ENCODE measurements around the gene DNAJB6. TPM values are rescaled to one million over a fixed set of nuclear protein-coding genes. Genes with fewer than 3 reads are reported as not detected.
A peak's percentile ranks its signal among the peaks of the same experiment; 100 is the strongest.

The DNAJB6 gene
- total RNA-seq, 1 donor from 2014 or later = 128 TPM

- Mint-ChIP-seq H3K4me3 (no peak overlapping the region), H3K9me3 (no peaks in the 10 kb centered on the region), H3K27me3 (no peaks in the 10 kb centered on the region), H3K27ac (no peak overlapping the region), H3K4me1 (no peaks in the 10 kb centered on the region), H3K36me3 (ENCODE audit: low read depth) (peaks cover 8% of the 10 kb centered on the region)
- DNase-seq = no peak
- intact Hi-C loops (cut with micrococcal nuclease) = no loop called here
Measured at GRCh38 chr7:157419035-157419293, 82.2 kb downstream of the DNAJB6 start.

GRCh38 chr7:157422279-157422678 is 85.5 kb downstream of the DNAJB6 start:
- Mint-ChIP-seq H3K9me3 (no peaks in the 10 kb centered on the region), H3K27me3 (no peaks in the 10 kb centered on the region), H3K27ac (no peak overlapping the region), H3K36me3 (ENCODE audit: low read depth) (peaks cover 1% of the 10 kb centered on the region), H3K4me1 (no peaks in the 10 kb centered on the region), H3K4me3 (no peak overlapping the region)
- no peak for DNase-seq
- intact Hi-C loops (cut with micrococcal nuclease) = no loop called here

DNA sequence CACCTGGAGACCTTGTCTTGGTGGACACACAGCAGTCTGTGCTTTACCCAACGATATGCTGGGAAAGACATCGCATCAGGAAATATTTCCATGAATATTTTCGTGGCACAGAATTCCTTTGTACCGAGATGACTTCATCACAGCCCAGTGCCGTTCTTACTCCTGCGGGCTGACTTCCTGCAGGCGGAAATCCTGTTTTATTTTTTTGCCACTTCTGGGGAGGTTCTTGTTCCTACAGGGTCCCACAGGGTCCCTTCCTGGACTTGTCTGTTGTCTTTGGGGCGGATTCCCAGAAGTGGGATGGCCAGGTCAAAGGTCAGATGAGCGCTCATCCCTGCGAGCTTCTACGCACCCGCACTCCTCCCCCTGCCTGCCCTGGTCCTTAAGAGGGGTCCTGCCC is 86.5 kb downstream of the DNAJB6 start:
- intact Hi-C loops (cut with micrococcal nuclease) = no loop called here
- H3K9me3 Mint-ChIP-seq = no peaks in the 10 kb centered on the region
- H3K36me3 Mint-ChIP-seq (ENCODE audit: low read depth) = peaks cover 1% of the 10 kb centered on the region
- H3K4me1 Mint-ChIP-seq = no peaks in the 10 kb centered on the region
- no peak for DNase-seq
- H3K4me3 Mint-ChIP-seq = no peak overlapping the region
- H3K27me3 Mint-ChIP-seq = no peaks in the 10 kb centered on the region
- H3K27ac Mint-ChIP-seq = no peak overlapping the region

- no peak for DNase-seq
Measured at GRCh38 chr7:157423886-157424565, 87.2 kb downstream of the DNAJB6 start.

GRCh38 chr7:157425137-157425731 is 88.4 kb downstream of the DNAJB6 start:
- no peaks in the 10 kb centered on the region for H3K36me3 Mint-ChIP-seq (ENCODE audit: low read depth)
- H3K4me3 Mint-ChIP-seq = no peak overlapping the region
- H3K27me3 Mint-ChIP-seq = no peaks in the 10 kb centered on the region
- intact Hi-C loops (cut with micrococcal nuclease) = no loop called here
- no peaks in the 10 kb centered on the region for H3K9me3 Mint-ChIP-seq
- no peak for DNase-seq
- no peak overlapping the region for H3K27ac Mint-ChIP-seq
- no peaks in the 10 kb centered on the region for H3K4me1 Mint-ChIP-seq

More at GRCh38 chr7:157423886-157424565, 87.2 kb downstream of the DNAJB6 start:
- no peaks in the 10 kb centered on the region for H3K27me3 Mint-ChIP-seq
- H3K9me3 Mint-ChIP-seq = no peaks in the 10 kb centered on the region
- no peak overlapping the region for H3K4me3 Mint-ChIP-seq
- H3K27ac Mint-ChIP-seq = no peak overlapping the region
- intact Hi-C loops (cut with micrococcal nuclease) = no loop called here
- H3K36me3 Mint-ChIP-seq (ENCODE audit: low read depth) = peaks cover 1% of the 10 kb centered on the region
- no peaks in the 10 kb centered on the region for H3K4me1 Mint-ChIP-seq

DNA sequence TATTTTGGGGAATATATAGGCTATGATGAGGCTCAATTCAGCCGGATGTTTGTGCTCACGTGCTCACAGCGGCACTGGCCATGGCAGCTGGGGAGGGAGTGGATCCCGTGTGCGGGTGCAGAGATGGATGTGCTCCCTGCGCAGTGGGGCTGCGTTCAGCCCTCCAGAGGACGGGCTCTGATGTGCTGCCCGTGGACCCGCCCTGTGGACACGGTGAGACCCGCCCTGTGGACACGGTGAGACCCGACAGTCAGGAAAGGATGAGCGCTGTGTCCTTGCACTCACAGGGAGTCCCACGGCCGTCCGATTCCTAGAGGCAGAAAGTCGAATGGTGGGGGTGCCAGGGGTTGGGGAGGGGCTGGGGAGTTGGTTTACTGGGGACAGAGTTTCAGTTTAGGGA is 89.0 kb downstream of the DNAJB6 start:
- no peaks in the 10 kb centered on the region for H3K4me1 Mint-ChIP-seq
- H3K4me3 Mint-ChIP-seq = no peak overlapping the region
- H3K9me3 Mint-ChIP-seq = no peaks in the 10 kb centered on the region
- H3K27me3 Mint-ChIP-seq = no peaks in the 10 kb centered on the region
- no peak overlapping the region for H3K27ac Mint-ChIP-seq
- no peak for DNase-seq
- intact Hi-C loops (cut with micrococcal nuclease) = no loop called here
- no peaks in the 10 kb centered on the region for H3K36me3 Mint-ChIP-seq (ENCODE audit: low read depth)

DNA sequence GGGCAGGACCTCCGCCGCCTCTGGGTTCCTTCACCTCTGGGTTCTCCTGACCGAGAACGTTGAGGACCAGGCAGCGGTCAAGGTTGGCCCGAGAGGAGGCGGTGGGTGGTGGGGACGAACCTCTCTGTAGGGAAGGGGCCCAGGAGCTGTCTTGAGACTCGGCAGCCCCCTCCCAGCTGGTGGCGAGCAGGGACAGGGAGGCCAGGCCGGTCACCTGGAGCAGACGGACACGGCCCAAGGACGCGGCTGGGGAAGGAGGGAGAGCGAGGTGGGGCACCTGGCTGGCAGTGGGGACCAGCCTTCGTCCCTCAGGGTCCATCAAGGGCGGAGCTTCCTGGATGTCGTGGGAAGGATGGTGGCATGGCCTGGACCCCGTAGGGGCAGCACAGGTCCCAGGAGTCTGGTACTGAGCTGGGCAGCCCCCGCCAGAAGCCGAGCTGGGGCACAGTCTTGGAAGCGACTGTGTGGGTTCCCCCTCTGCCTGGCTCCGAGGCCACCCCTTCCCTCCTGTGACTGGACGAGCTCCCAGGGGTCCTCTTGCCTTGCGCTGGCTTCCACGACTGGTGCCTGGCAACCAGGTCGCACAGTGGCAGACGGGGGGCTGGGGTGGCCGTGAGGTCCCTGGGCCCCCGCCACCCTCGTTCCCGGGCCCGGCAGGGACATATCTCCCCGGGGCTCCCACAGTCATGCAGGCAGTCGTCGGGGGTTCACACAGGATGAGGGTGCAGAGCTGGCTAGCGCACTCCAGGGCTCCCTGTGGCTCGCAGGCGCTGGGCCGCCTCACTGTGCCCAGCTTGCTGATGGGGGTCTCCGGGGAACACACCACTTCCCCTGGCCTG is 89.9 kb downstream of the DNAJB6 start:
- no peaks in the 10 kb centered on the region for H3K36me3 Mint-ChIP-seq (ENCODE audit: low read depth)
- H3K4me3 Mint-ChIP-seq = no peak overlapping the region
- H3K9me3 Mint-ChIP-seq = no peaks in the 10 kb centered on the region
- DNase-seq = no peak
- no peak overlapping the region for H3K27ac Mint-ChIP-seq
- H3K27me3 Mint-ChIP-seq = no peaks in the 10 kb centered on the region
- intact Hi-C loops (cut with micrococcal nuclease) = no loop called here
- no peaks in the 10 kb centered on the region for H3K4me1 Mint-ChIP-seq

DNA sequence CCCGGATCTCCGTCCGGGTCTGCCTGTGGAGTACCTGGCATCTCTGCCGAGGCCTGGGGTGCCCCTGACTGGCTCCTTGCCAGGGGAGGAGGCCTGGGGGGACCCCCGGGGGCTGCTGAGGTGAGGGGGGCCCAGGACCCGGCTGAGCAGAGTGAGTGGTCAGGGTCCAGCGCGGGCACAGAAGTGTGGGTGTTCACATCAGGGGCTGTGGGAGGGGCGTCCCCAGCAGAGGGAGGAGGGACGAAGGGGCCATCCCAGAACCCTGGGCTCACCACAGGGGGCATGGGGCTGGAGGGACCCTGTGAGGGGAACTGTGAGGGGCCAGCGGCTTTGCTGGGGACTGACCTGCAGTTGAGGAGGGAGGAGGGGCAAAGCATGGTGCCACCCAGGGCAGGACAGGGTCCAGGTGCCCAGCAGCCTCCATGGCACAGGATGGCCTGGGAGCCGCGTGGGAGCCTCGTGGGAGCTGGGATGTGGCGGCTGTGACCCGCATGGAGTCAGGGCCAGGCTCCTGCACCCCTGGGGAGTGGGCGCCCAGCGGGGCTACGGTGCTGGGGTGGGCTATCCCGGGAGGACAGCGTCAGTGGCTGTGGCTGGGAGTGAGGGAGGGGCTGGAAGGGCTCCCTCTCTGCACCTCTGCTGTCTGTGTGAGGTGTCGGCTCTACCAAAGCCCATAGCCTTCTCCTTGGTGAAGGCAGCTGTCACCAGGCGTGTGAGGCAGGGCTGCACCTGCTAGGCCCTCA is 91.2 kb downstream of the DNAJB6 start:
- no peak for DNase-seq
- no peaks in the 10 kb centered on the region for H3K27me3 Mint-ChIP-seq
- H3K9me3 Mint-ChIP-seq = no peaks in the 10 kb centered on the region
- H3K4me1 Mint-ChIP-seq = peaks cover 7% of the 10 kb centered on the region
- intact Hi-C loops (cut with micrococcal nuclease) = no loop called here
- no peak overlapping the region for H3K27ac Mint-ChIP-seq
- H3K4me3 Mint-ChIP-seq = no peak overlapping the region
- no peaks in the 10 kb centered on the region for H3K36me3 Mint-ChIP-seq (ENCODE audit: low read depth)

GRCh38 chr7:157428554-157428945 is 91.7 kb downstream of the DNAJB6 start:
- intact Hi-C loops (cut with micrococcal nuclease) = no loop called here
- H3K27ac Mint-ChIP-seq = no peak overlapping the region
- no peak for DNase-seq
- H3K27me3 Mint-ChIP-seq = no peaks in the 10 kb centered on the region
- H3K9me3 Mint-ChIP-seq = no peaks in the 10 kb centered on the region
- H3K4me1 Mint-ChIP-seq = peaks cover 13% of the 10 kb centered on the region
- H3K36me3 Mint-ChIP-seq (ENCODE audit: low read depth) = no peaks in the 10 kb centered on the region
- no peak overlapping the region for H3K4me3 Mint-ChIP-seq

GRCh38 chr7:157429001-157429679 is 92.3 kb downstream of the DNAJB6 start:
- DNase-seq = no peak
- H3K27ac Mint-ChIP-seq = no peak overlapping the region
- no peak overlapping the region for H3K4me3 Mint-ChIP-seq
- intact Hi-C loops (cut with micrococcal nuclease) = no loop called here
- H3K36me3 Mint-ChIP-seq (ENCODE audit: low read depth) = no peaks in the 10 kb centered on the region
- peaks cover 15% of the 10 kb centered on the region for H3K4me1 Mint-ChIP-seq
- no peaks in the 10 kb centered on the region for H3K27me3 Mint-ChIP-seq
- no peaks in the 10 kb centered on the region for H3K9me3 Mint-ChIP-seq

DNA sequence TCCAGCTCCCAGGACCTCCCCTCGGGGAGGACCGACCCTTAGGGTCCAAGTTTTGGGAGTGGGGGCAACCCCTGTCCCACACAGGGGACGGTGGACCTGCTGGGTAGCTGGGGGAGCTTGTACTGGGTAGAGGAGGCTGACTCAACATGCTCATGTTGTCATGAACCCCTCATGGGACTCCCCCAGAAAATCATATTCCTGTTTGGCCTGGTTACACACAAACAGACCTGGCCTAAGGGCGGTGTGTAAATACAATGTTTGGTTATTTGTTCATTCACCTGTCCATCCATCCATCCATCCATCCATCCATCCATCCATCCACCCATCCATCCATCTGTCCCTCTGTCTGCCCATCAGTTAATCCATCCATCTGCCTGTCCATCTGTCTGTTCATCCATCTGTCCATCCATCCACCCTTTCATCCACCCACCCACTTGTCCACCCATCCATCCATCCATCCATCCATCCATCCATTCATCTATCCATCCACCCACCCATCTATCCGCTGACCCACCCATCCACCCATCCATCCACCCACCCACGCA is 92.9 kb downstream of the DNAJB6 start:
- intact Hi-C loops (cut with micrococcal nuclease) = loop anchor here (5.0 to 10.0 kb wide), 3 partner anchors 108 to 255 kb away; no protein-coding TSS in a partner anchor
- H3K27ac Mint-ChIP-seq = no peak overlapping the region
- DNase-seq = no peak
- peaks cover 2% of the 10 kb centered on the region for H3K27me3 Mint-ChIP-seq
- H3K4me1 Mint-ChIP-seq = peaks cover 16% of the 10 kb centered on the region
- H3K9me3 Mint-ChIP-seq = no peaks in the 10 kb centered on the region
- H3K4me3 Mint-ChIP-seq = no peak overlapping the region
- H3K36me3 Mint-ChIP-seq (ENCODE audit: low read depth) = no peaks in the 10 kb centered on the region

- H3K36me3 Mint-ChIP-seq (ENCODE audit: low read depth) = no peaks in the 10 kb centered on the region
- H3K9me3 Mint-ChIP-seq = no peaks in the 10 kb centered on the region
- peak overlapping the region; percentile 9 for H3K27ac Mint-ChIP-seq
- intact Hi-C loops (cut with micrococcal nuclease) = loop anchor here (5.0 to 10.0 kb wide), 3 partner anchors 107 to 254 kb away; no protein-coding TSS in a partner anchor
- DNase-seq = no peak
- H3K4me1 Mint-ChIP-seq = peaks cover 17% of the 10 kb centered on the region
- no peak overlapping the region for H3K4me3 Mint-ChIP-seq
- H3K27me3 Mint-ChIP-seq = peaks cover 3% of the 10 kb centered on the region
Measured at GRCh38 chr7:157430721-157431120, 93.9 kb downstream of the DNAJB6 start.

Measured in activated CD4-positive, alpha-beta T cell treated with anti-CD3 and anti-CD28 coated beads, Interleukin-2, amount 10 ng/mL, durations not matched to agents 24 days and 14 days (primary cell).